GM12872 (cell line): ENCODE measurements around the gene PDE6G.

Source experiments
- CTCF ChIP-seq: IDR thresholded peaks from 3 replicates; pipeline ENCODE4 v1.5.1; 2011; ENCODE audit warnings: low read depth, mild to moderate bottlenecking, low read length, moderate library complexity; ENCODE audit not compliant: insufficient read depth

The PDE6G gene

GRCh38 chr17:81673561-81674258, 17.4 kb upstream of the PDE6G start:
- TF ChIP-seq CTCF: no peak

GRCh38 chr17:81672954-81673353, 16.6 kb upstream of the PDE6G start:
- TF ChIP-seq CTCF: no peak

DNA sequence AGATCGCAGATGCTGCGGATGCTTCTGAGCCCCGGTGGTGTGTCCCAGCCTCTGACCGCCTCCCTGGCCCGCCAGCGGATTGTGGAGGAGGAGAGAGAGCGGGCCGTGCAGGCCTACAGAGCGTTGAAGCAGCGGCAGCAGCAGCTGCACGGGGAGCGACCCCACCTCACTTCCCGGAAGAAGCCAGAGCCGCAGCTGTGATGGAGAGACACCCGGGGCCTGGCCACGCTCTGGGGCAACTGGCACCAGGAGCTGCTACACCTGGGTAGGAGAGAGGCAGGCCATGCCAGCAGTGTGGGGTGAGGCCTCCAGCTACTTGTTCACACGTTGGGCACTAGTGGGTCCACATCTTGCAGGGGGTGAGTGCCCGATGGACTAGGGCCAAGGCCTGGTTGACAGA, 16.2 kb upstream of the PDE6G start:
- no peak for TF ChIP-seq CTCF

DNA sequence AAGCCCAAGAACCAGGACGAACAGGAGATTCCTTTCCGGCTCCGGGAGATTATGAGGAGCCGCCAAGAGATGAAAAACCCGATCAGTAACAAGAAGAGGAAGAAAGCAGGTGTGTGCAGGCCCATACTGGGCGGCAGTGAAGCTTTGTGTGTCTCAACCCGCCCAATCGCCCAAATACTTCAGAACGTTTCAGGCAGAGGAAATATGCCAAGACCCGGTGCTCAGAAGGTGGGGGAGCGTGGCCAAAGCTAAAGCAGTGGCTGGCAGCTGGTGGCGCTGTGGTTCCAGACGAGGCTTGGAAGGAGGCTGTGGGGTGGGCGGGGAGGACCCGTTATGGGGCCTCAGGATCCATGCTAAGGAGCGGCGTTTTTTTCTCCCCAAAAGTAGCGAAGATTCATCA, 11.4 kb upstream of the PDE6G start:
- no peak for TF ChIP-seq CTCF

GRCh38 chr17:81666342-81667191, 10.2 kb upstream of the PDE6G start, which contains the start of the genes CCDC137 and OXLD1:
Gene CCDC137, plus strand, starts transcription at chr17:81666737. Its CDS starts 30 bp downstream, at chr17:81666767.
Gene OXLD1, minus strand, starts transcription at chr17:81666605. Its CDS starts 28 bp downstream, at chr17:81666577.
- no peak for TF ChIP-seq CTCF

DNA sequence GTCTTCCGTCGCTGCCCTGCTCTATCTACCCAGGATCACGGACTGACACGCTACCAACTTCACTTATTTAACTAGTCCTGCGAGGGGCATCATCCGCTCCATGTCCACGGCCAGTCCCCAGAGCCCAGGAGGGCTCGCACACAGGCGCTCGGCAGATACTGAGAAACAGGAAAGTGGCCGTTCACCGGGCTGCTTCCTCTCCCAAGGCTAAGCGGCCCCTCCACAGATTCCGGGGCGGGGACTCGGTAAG, 9.7 kb upstream of the PDE6G start:
- TF ChIP-seq CTCF: no peak

DNA sequence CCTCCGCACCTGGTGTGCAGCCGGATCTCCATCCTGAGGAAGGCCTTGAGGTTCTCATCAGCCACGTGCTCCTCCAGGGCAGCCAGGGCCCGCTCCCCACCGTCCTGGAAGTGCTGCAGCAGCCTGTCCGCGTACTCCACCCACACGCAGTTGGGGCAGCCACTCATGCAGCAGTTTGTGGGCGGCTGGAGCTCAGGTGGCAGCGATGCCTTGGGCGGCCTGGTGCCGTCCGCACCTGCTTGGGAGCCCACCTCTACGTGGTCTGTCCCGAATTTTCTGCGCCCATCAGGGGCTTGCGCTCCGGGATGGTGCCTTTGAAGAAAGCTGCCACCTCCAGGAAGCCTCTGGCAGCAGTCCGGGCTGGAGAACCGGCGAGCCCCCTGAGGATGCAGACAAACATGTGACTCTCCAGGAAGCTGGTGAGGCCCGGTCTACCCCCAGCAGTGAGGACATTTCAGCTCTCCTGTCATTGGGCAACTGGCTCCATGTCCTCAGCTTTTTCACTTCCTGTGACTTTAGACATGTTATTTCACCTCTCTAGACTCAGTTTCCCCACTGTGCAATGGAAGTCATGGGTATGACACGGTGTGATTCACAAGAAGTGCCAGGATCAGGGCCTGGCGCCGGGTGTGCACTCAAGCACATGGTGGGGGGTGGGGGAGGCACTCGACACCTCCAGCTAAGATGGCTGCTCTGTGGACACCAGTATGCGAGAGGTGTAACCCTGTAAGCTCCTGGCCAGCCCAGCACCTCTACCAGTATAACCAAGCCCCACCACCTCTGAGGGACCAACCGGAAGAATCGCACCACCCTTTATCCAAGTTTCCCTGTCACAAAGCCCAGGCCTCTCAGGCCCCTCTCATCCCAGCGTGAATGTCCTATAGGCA, 9.1 kb upstream of the PDE6G start:
- TF ChIP-seq CTCF: no peak
